Liver (tissue), 9 donors: Measurements from ENCODE around the gene PLCB1. TPM values are rescaled to one million over a fixed set of nuclear protein-coding genes. Genes with fewer than 3 reads are reported as not detected.

ENCODE experiments used
- DNase-seq: peaks from one replicate; pipeline ENCODE4 v3.0.0-alpha.2; 2017; ENCODE audit warnings: low spot score
- H3K27ac ChIP-seq, 2 donors: one replicate each; pipeline ENCODE4 v1.7.0; 2013; ENCODE audit warnings: inconsistent platforms in 2 of 2, low read length in 2 of 2, control low read depth in 1 of 2, low read depth in 1 of 2, mild to moderate bottlenecking in 1 of 2
- H3K27me3 ChIP-seq, 4 donors: one replicate each; pipeline versions ENCODE4 v1.6.1 to v1.7.0; 2013; ENCODE audit warnings: low read length in 3 of 4, inconsistent platforms in 1 of 4, mild to moderate bottlenecking in 1 of 4, moderate library complexity in 1 of 4; ENCODE audit not compliant: control insufficient read depth in 4 of 4, insufficient read depth in 4 of 4
- H3K36me3 ChIP-seq, 4 donors: one replicate each; pipeline versions ENCODE4 v1.6.1 to v1.7.0; 2013; ENCODE audit warnings: low read length in 3 of 4, mild to moderate bottlenecking in 3 of 4, low read depth in 1 of 4, moderate library complexity in 1 of 4; ENCODE audit not compliant: control insufficient read depth in 4 of 4, insufficient read depth in 3 of 4
- H3K4me1 ChIP-seq, 4 donors: one replicate each; pipeline versions ENCODE4 v1.6.1 to v1.7.0; 2013; ENCODE audit warnings: low read length in 3 of 4, mild to moderate bottlenecking in 3 of 4, moderate library complexity in 1 of 4; ENCODE audit not compliant: control insufficient read depth in 4 of 4, insufficient read depth in 4 of 4
- H3K4me3 ChIP-seq, 3 donors: one replicate each; pipeline versions ENCODE4 v1.6.1 to v1.7.0; 2013; ENCODE audit warnings: low read length in 3 of 3, control low read depth in 1 of 3, low read depth in 1 of 3, mild to moderate bottlenecking in 1 of 3
- H3K9ac ChIP-seq, 2 donors: one replicate each; pipeline ENCODE4 v1.7.0; 2013; ENCODE audit warnings: low read length in 2 of 2, mild to moderate bottlenecking in 2 of 2, moderate library complexity in 2 of 2, control low read depth in 1 of 2, low read depth in 1 of 2
- H3K9me3 ChIP-seq, 4 donors: one replicate each; pipeline versions ENCODE4 v1.6.1 to v1.7.0; 2013; ENCODE audit warnings: low read length in 3 of 4; ENCODE audit not compliant: control insufficient read depth in 4 of 4
- EGR1 ChIP-seq, 2 donors: IDR thresholded peaks; 2 replicates each; pipeline ENCODE4 v1.6.1; 2016 to 2018; ENCODE audit warnings: antibody characterized with exemption in 2 of 2, low read depth in 2 of 2
- FOXA1 ChIP-seq: IDR thresholded peaks from 2 replicates; pipeline ENCODE4 v1.6.1; 2016; ENCODE audit warnings: antibody characterized with exemption
- FOXA2 ChIP-seq: IDR thresholded peaks from 2 replicates; pipeline ENCODE4 v1.6.1; 2016; ENCODE audit warnings: antibody characterized with exemption
- GABPA ChIP-seq, 2 donors: IDR thresholded peaks in 1 of 2; conservative IDR thresholded peaks in 1 of 2; 2 replicates each; pipeline ENCODE4 v1.6.1; 2016; ENCODE audit warnings: antibody characterized with exemption in 2 of 2, mild to moderate bottlenecking in 1 of 2, moderate library complexity in 1 of 2
- HNF4A ChIP-seq, 2 donors: conservative IDR thresholded peaks; 2 replicates each; pipeline ENCODE4 v1.6.1; 2016; ENCODE audit warnings: antibody characterized with exemption in 2 of 2, mild to moderate bottlenecking in 2 of 2
- HNF4G ChIP-seq: IDR thresholded peaks from 2 replicates; pipeline ENCODE4 v1.6.1; 2016; ENCODE audit warnings: antibody characterized with exemption
- JUND ChIP-seq, 2 donors: IDR thresholded peaks; 2 replicates each; pipeline ENCODE4 v1.6.1; 2016; ENCODE audit warnings: antibody characterized with exemption in 2 of 2
- NR2F2 ChIP-seq: IDR thresholded peaks from 2 replicates; pipeline ENCODE4 v1.6.1; 2016; ENCODE audit warnings: antibody characterized with exemption
- RXRA ChIP-seq, 2 donors: IDR thresholded peaks; 2 replicates each; pipeline ENCODE4 v1.6.1; 2017 to 2018; ENCODE audit warnings: antibody characterized with exemption in 2 of 2, mild to moderate bottlenecking in 1 of 2
- WGBS: extraction: QIAGEN DNeasy Blood & Tissue Kit; methylation state at CpG from one replicate; pipeline ENCODE4 v1.1.7; 2013; 5-methylcytosine and 5-hydroxymethylcytosine counted together
- polyA plus RNA-seq, 2 donors: library from polyadenylated mRNA; stranded (reverse) in 1 of 2; unstranded in 1 of 2; fragments of 200-250 nt in 1 of 2; fragments of >200 nt in 1 of 2; fragmentation: Nextera tagmentation in 1 of 2; extraction: Ambion mirVana in 1 of 2; gene quantifications; one replicate each; pipeline versions ENCODE4 v1.2.1 to v1.2.3, GENCODE V29; 2013 to 2015
- total RNA-seq, 2 donors: library from RNA; depleted of rRNA; stranded (reverse); fragments of >200 nt; gene quantifications; one replicate each; pipeline ENCODE4 v1.2.3, GENCODE V29; 2014
- TF ChIP-seq, protein P1 (sequence below): IDR thresholded peaks from 2 replicates; pipeline ENCODE4 v1.6.1; 2016; ENCODE audit warnings: antibody characterized with exemption
- TF ChIP-seq, protein P2 (sequence below): IDR thresholded peaks from 2 replicates; pipeline ENCODE4 v1.6.1; 2016; ENCODE audit warnings: antibody characterized with exemption, mild to moderate bottlenecking
- TF ChIP-seq, protein P3 (sequence below): IDR thresholded peaks from 2 replicates; pipeline ENCODE4 v1.6.1; 2016; ENCODE audit warnings: antibody characterized with exemption
- TF ChIP-seq, protein P4 (sequence below): fragments of 150-350 bp; IDR thresholded peaks from 2 replicates; pipeline ENCODE4 v1.5.1; 2017; ENCODE audit warnings: improper control_type of control experiment, low read depth, low read length; ENCODE audit not compliant: missing input control
- donor health status: healthy.
- donor health status: healthy.
- donor health status: healthy.
- donor health status: healthy.
- donor health status: healthy.

PLCB1 gene
- total and polyA plus RNA-seq, 4 donors, result 3.7 to 13.5 (median 5.9) TPM

DNA sequence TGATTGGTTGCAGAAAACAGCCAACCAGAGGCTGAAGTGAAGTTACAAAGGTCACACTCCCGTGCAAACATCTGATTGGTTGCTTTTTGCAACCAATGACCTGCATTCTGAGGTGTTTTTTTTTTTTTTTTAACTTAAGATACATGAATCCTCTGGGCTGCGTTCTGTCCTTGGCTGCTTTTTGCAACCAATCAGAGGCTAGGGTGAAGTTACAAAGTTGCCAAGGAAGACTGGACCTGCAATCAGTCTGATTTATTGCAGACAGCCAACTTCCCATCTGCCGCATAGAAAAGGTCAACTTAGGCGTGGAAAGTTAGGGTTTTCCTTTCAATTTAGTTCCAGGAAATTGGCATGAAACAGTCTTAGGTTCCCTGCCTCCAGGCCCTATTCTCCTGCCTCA is 292.9 kb downstream of the PLCB1 start:
- H3K27ac ChIP-seq, result no peak overlapping the region
- WGBS, result 71% methylated on average over 4 of the region's 4 CpGs
- no peaks in the 10 kb centered on the region for H3K36me3 ChIP-seq
- no peaks in the 10 kb centered on the region for H3K27me3 ChIP-seq
- no peaks in the 10 kb centered on the region for H3K4me1 ChIP-seq
- TF ChIP-seq EGR1 (IDR thresholded peaks at IDR 0.05; ENCODE audit: low read depth in 2 of 2), result no peak
- no peak for TF ChIP-seq HNF4A (conservative IDR thresholded peaks at IDR 0.05)
- TF ChIP-seq, protein P1, sequence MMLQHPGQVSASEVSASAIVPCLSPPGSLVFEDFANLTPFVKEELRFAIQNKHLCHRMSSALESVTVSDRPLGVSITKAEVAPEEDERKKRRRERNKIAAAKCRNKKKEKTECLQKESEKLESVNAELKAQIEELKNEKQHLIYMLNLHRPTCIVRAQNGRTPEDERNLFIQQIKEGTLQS, result no peak
- TF ChIP-seq GABPA (IDR thresholded peaks at IDR 0.05 in 1 of 2, conservative IDR thresholded peaks at IDR 0.05 in 1 of 2), result no peak
- no peak for TF ChIP-seq RXRA (IDR thresholded peaks at IDR 0.05)
- no peak overlapping the region for H3K4me3 ChIP-seq
- no peak overlapping the region for H3K9ac ChIP-seq
- DNase-seq, result no peak
- H3K9me3 ChIP-seq, result no peaks in the 10 kb centered on the region

DNA sequence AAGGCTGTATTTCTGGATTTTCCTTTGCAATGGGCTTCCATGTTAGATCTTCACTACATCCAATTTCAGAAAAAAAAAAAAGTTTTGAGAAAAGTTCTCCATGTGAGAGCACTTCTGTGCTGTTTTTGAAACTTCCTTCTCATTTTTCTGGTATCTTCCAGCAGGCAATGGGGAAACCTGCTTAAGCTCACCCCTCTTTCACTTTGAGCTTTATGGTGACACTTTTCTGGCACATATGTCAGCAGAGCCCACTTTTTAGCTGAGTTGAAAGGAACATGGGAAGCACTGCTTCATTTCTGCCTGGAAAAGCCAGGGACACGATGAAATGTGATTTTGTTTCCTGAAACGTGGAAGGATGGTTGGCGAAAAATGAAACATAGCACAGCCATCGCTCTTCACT is 293.7 kb downstream of the PLCB1 start:
- no peaks in the 10 kb centered on the region for H3K36me3 ChIP-seq
- DNase-seq, result no peak
- H3K4me3 ChIP-seq, result no peak overlapping the region
- H3K9me3 ChIP-seq, result no peaks in the 10 kb centered on the region
- 90% methylated on average over 4 of the region's 4 CpGs for WGBS
- TF ChIP-seq, protein P1, result no peak
- no peak for TF ChIP-seq FOXA1
- TF ChIP-seq GABPA (IDR thresholded peaks at IDR 0.05 in 1 of 2, conservative IDR thresholded peaks at IDR 0.05 in 1 of 2), result no peak
- no peak for TF ChIP-seq FOXA2
- TF ChIP-seq EGR1 (IDR thresholded peaks at IDR 0.05; ENCODE audit: low read depth in 2 of 2), result no peak
- no peak for TF ChIP-seq HNF4G
- TF ChIP-seq, protein P2, sequence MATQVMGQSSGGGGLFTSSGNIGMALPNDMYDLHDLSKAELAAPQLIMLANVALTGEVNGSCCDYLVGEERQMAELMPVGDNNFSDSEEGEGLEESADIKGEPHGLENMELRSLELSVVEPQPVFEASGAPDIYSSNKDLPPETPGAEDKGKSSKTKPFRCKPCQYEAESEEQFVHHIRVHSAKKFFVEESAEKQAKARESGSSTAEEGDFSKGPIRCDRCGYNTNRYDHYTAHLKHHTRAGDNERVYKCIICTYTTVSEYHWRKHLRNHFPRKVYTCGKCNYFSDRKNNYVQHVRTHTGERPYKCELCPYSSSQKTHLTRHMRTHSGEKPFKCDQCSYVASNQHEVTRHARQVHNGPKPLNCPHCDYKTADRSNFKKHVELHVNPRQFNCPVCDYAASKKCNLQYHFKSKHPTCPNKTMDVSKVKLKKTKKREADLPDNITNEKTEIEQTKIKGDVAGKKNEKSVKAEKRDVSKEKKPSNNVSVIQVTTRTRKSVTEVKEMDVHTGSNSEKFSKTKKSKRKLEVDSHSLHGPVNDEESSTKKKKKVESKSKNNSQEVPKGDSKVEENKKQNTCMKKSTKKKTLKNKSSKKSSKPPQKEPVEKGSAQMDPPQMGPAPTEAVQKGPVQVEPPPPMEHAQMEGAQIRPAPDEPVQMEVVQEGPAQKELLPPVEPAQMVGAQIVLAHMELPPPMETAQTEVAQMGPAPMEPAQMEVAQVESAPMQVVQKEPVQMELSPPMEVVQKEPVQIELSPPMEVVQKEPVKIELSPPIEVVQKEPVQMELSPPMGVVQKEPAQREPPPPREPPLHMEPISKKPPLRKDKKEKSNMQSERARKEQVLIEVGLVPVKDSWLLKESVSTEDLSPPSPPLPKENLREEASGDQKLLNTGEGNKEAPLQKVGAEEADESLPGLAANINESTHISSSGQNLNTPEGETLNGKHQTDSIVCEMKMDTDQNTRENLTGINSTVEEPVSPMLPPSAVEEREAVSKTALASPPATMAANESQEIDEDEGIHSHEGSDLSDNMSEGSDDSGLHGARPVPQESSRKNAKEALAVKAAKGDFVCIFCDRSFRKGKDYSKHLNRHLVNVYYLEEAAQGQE, result no peak
- TF ChIP-seq, protein P3, sequence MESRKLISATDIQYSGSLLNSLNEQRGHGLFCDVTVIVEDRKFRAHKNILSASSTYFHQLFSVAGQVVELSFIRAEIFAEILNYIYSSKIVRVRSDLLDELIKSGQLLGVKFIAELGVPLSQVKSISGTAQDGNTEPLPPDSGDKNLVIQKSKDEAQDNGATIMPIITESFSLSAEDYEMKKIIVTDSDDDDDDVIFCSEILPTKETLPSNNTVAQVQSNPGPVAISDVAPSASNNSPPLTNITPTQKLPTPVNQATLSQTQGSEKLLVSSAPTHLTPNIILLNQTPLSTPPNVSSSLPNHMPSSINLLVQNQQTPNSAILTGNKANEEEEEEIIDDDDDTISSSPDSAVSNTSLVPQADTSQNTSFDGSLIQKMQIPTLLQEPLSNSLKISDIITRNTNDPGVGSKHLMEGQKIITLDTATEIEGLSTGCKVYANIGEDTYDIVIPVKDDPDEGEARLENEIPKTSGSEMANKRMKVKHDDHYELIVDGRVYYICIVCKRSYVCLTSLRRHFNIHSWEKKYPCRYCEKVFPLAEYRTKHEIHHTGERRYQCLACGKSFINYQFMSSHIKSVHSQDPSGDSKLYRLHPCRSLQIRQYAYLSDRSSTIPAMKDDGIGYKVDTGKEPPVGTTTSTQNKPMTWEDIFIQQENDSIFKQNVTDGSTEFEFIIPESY, result no peak
- TF ChIP-seq JUND (IDR thresholded peaks at IDR 0.05), result no peak
- TF ChIP-seq, protein P4, sequence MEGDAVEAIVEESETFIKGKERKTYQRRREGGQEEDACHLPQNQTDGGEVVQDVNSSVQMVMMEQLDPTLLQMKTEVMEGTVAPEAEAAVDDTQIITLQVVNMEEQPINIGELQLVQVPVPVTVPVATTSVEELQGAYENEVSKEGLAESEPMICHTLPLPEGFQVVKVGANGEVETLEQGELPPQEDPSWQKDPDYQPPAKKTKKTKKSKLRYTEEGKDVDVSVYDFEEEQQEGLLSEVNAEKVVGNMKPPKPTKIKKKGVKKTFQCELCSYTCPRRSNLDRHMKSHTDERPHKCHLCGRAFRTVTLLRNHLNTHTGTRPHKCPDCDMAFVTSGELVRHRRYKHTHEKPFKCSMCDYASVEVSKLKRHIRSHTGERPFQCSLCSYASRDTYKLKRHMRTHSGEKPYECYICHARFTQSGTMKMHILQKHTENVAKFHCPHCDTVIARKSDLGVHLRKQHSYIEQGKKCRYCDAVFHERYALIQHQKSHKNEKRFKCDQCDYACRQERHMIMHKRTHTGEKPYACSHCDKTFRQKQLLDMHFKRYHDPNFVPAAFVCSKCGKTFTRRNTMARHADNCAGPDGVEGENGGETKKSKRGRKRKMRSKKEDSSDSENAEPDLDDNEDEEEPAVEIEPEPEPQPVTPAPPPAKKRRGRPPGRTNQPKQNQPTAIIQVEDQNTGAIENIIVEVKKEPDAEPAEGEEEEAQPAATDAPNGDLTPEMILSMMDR, result no peak
- no peak for TF ChIP-seq NR2F2
- TF ChIP-seq HNF4A (conservative IDR thresholded peaks at IDR 0.05), result no peak
- TF ChIP-seq RXRA (IDR thresholded peaks at IDR 0.05), result no peak
- H3K27me3 ChIP-seq, result no peaks in the 10 kb centered on the region
- no peak overlapping the region for H3K27ac ChIP-seq
- H3K9ac ChIP-seq, result no peak overlapping the region
- H3K4me1 ChIP-seq, result no peaks in the 10 kb centered on the region
